Neural cell (in vitro differentiated cells): ENCODE results near the gene NTHL1.

Source experiments
- EP300 ChIP-seq: fragments of 450-650 bp; conservative IDR thresholded peaks from 2 replicates; pipeline ENCODE4 v1.6.1; 2014; ENCODE audit warnings: antibody characterized with exemption, mild to moderate bottlenecking, moderate library complexity; ENCODE audit not compliant: poor library complexity, severe bottlenecking
- EZH2 ChIP-seq: fragments of 200-600, 300-800 bp; shearing (Covaris generic), sonication (generic); IDR thresholded peaks from 2 replicates; pipeline ENCODE4 v1.6.1; 2014; ENCODE audit warnings: antibody characterized with exemption, low read length, borderline replicate concordance, mild to moderate bottlenecking; ENCODE audit not compliant: insufficient read depth, poor library complexity, severe bottlenecking
- RAD21 ChIP-seq: fragments of 450-650 bp; conservative IDR thresholded peaks from 2 replicates; pipeline ENCODE4 v1.6.1; 2014; ENCODE audit warnings: antibody characterized with exemption, mild to moderate bottlenecking, moderate library complexity
- TF ChIP-seq, protein P1 (sequence below): fragments of 450-650 bp; IDR thresholded peaks from 2 replicates; pipeline ENCODE4 v1.5.1; 2014; ENCODE audit warnings: antibody characterized with exemption, mild to moderate bottlenecking, moderate library complexity; ENCODE audit not compliant: poor library complexity, severe bottlenecking

DNA sequence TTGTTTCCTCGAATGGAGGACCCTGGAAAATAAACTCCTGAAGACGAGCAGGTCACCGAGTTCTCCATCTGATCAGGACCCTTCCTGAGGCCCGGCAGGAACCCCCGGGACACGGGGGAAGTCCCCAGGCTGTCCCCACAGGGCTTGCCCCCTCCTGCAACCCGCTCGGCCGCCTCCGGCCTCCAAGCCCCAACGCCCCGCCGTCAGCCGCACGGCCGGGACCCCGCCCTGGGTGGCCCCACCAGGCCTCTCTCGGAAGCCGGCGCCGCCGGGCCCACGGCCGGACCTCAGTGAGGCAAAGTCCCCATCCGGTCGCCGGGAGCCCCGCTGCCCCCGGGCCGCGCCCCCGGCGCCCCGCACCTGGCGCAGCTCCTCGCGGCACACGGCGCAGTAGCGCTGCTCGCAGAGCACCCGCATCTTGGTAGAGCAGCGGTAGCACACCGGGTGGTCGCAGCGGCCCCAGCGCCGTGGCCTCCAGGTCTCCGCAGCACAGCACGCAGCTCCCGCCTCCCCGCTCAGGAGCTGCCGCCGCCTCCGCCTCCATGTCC, 38.4 kb downstream of the NTHL1 start:
- TF ChIP-seq EP300 (no peak), RAD21 (no peak), EZH2 (no peak)
- TF ChIP-seq, protein P1, sequence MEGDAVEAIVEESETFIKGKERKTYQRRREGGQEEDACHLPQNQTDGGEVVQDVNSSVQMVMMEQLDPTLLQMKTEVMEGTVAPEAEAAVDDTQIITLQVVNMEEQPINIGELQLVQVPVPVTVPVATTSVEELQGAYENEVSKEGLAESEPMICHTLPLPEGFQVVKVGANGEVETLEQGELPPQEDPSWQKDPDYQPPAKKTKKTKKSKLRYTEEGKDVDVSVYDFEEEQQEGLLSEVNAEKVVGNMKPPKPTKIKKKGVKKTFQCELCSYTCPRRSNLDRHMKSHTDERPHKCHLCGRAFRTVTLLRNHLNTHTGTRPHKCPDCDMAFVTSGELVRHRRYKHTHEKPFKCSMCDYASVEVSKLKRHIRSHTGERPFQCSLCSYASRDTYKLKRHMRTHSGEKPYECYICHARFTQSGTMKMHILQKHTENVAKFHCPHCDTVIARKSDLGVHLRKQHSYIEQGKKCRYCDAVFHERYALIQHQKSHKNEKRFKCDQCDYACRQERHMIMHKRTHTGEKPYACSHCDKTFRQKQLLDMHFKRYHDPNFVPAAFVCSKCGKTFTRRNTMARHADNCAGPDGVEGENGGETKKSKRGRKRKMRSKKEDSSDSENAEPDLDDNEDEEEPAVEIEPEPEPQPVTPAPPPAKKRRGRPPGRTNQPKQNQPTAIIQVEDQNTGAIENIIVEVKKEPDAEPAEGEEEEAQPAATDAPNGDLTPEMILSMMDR = no peak
